K562 (cell line): ENCODE results near the gene CLCN5. TPM values are rescaled to one million over a fixed set of nuclear protein-coding genes. Genes with fewer than 3 reads are reported as not detected.

Source experiments
- ATAC-seq: fragments of 200-7000 bp; cut with Tn5 transposase; 3 replicates; pipeline ENCODE4 v1.9.1; 2020; ENCODE audit warnings: moderate library complexity
- BruUV-seq: library from RNA; stranded (reverse); fragments of 400-500 nt; replicated peaks from 2 replicates; lab custom pipeline; 2021; lab: Mats Ljungman, UMichigan
- CTCF ChIA-PET: fragments of 300-600 bp; formaldehyde crosslinking; extraction: SDS; loops from one replicate; lab custom pipeline; 2021; ENCODE audit warnings: low intra/inter-chr PET ratio; lab: Yijun Ruan, JAX
- POLR2A ChIA-PET: fragments of 300-600, 350-650 bp; sonication (Branson Sonifier 250); formaldehyde crosslinking; extraction: SDS; loops from one replicate; lab custom pipeline; 2021; ENCODE audit warnings: antibody characterized with exemption, inconsistent platforms; lab: Yijun Ruan, JAX
- DNase-seq, 4 experiments: peaks; one replicate each; pipeline versions ENCODE4 v3.0.0 to v3.0.0-alpha.2; 2011 to 2018; ENCODE audit warnings: low spot score in 3 of 4, mixed read lengths in 3 of 4; ENCODE audit errors: extremely low read depth in 1 of 4
- FAIRE-seq: peaks from 2 replicates; lab custom pipeline; 2011; peaks lifted over from hg19 to GRCh38; lab: Jason Lieb, UNC
- H2AFZ ChIP-seq: 2 replicates; pipeline ENCODE4 v1.6.0; 2011; ENCODE audit warnings: low read depth, low read length, control low read depth, inconsistent platforms
- H3K27ac ChIP-seq: fragments of 200-600 bp; 3 replicates; pipeline ENCODE4 v1.8.0; 2011; ENCODE audit warnings: low read depth, mild to moderate bottlenecking, control low read depth, inconsistent platforms, low read length, moderate library complexity, mixed read lengths; ENCODE audit errors: extremely low read depth
- H3K27me3 ChIP-seq, 2 experiments: fragments of 300-600 bp in 1 of 2; 2 replicates in 1 of 2; 3 replicates in 1 of 2; pipeline versions ENCODE4 v1.6.0 to v1.8.0; 2011; ENCODE audit warnings: inconsistent platforms in 2 of 2, low read length in 2 of 2, mild to moderate bottlenecking in 1 of 2, mixed read lengths in 1 of 2, moderate library complexity in 1 of 2; ENCODE audit not compliant: control insufficient read depth in 2 of 2, insufficient read depth in 2 of 2
- H3K36me3 ChIP-seq: fragments of 300-600 bp; 3 replicates; pipeline ENCODE4 v1.8.0; 2011; ENCODE audit warnings: mild to moderate bottlenecking, low read length, inconsistent platforms; ENCODE audit not compliant: control insufficient read depth, insufficient read depth
- H3K4me1 ChIP-seq, 2 experiments: fragments of 200-600 bp in 1 of 2; replicated peaks in 1 of 2; 2 replicates in 1 of 2; 3 replicates in 1 of 2; pipeline versions ENCODE4 v1.5.1 to v1.8.0; 2011; ENCODE audit warnings: inconsistent platforms in 2 of 2, low read length in 2 of 2, mild to moderate bottlenecking in 1 of 2, mixed read lengths in 1 of 2, moderate library complexity in 1 of 2; ENCODE audit not compliant: control insufficient read depth in 2 of 2, insufficient read depth in 2 of 2
- H3K4me2 ChIP-seq: 2 replicates; pipeline ENCODE4 v1.6.1; 2011; ENCODE audit warnings: low read length, control low read depth, inconsistent platforms, mixed read lengths; ENCODE audit not compliant: insufficient read depth
- H3K4me3 ChIP-seq: fragments of 200-600 bp; sonication (generic), shearing (Covaris generic); 2 replicates; pipeline ENCODE4 v1.5.1; 2016; ENCODE audit warnings: control low read depth, inconsistent platforms
- H3K79me2 ChIP-seq: fragments of 200-600 bp; 3 replicates; pipeline ENCODE4 v1.8.0; 2011; ENCODE audit warnings: low read length, inconsistent platforms; ENCODE audit not compliant: control insufficient read depth, insufficient read depth
- H3K9ac ChIP-seq, 2 experiments: 2 replicates each; pipeline versions ENCODE4 v1.6.0 to v1.6.1; 2011; ENCODE audit warnings: low read depth in 2 of 2, low read length in 2 of 2, control low read depth in 1 of 2, inconsistent platforms in 1 of 2, mild to moderate bottlenecking in 1 of 2, mixed read lengths in 1 of 2; ENCODE audit not compliant: insufficient read depth in 1 of 2
- H3K9me1 ChIP-seq: one replicate; pipeline ENCODE4 v1.6.0; 2011; ENCODE audit warnings: inconsistent platforms, mild to moderate bottlenecking, low read length, moderate library complexity; ENCODE audit not compliant: control insufficient read depth, insufficient read depth
- H3K9me3 ChIP-seq: replicated peaks from 2 replicates; pipeline ENCODE4 v1.5.1; 2011; ENCODE audit warnings: low read depth, low read length, inconsistent platforms; ENCODE audit not compliant: control insufficient read depth, insufficient read depth
- H4K20me1 ChIP-seq: replicated peaks from 2 replicates; pipeline ENCODE4 v1.6.1; 2011; ENCODE audit warnings: low read length, inconsistent platforms, mixed read lengths; ENCODE audit not compliant: control insufficient read depth, insufficient read depth
- ARID3A ChIP-seq: IDR thresholded peaks from 2 replicates; pipeline ENCODE4 v1.6.1; 2012; ENCODE audit warnings: low read depth, low read length, improper control_type of control experiment, borderline replicate concordance
- CTCF ChIP-seq, 3 experiments: IDR thresholded peaks in 2 of 3; conservative IDR thresholded peaks in 1 of 3; 2 replicates each; pipeline ENCODE4 v1.5.1; 2011 to 2012; ENCODE audit warnings: low read length in 3 of 3, mild to moderate bottlenecking in 3 of 3, control low read depth in 2 of 3, improper control_type of control experiment in 1 of 3, inconsistent platforms in 1 of 3, low read depth in 1 of 3, mixed read lengths in 1 of 3, moderate library complexity in 1 of 3; ENCODE audit not compliant: insufficient read depth in 2 of 3
- HES1 ChIP-seq: fragments of 450-650 bp; IDR thresholded peaks from 2 replicates; pipeline ENCODE4 v1.6.1; 2016; ENCODE audit warnings: low read depth, mild to moderate bottlenecking, moderate library complexity
- HLTF ChIP-seq: fragments of 450-650 bp; IDR thresholded peaks from 2 replicates; pipeline ENCODE4 v1.6.1; 2016
- JUNB ChIP-seq: fragments of 450-650 bp; formaldehyde crosslinking; conservative IDR thresholded peaks from 2 replicates; pipeline ENCODE4 v1.4.0; 2020; ENCODE audit warnings: mild to moderate bottlenecking
- PRPF4 ChIP-seq: fragments of 200-400 bp; formaldehyde crosslinking; IDR thresholded peaks from one replicate; pipeline ENCODE4 v1.6.1; 2017; ENCODE audit warnings: low read length, low read depth, mild to moderate bottlenecking; ENCODE audit not compliant: insufficient read depth, poor library complexity, severe bottlenecking
- RAD21 ChIP-seq, 2 experiments: fragments of 250-450 bp in 1 of 2; fragments of 450-650 bp in 1 of 2; sonication (Bioruptor Pico) in 1 of 2; formaldehyde crosslinking in 1 of 2; IDR thresholded peaks in 1 of 2; conservative IDR thresholded peaks in 1 of 2; 2 replicates each; pipeline versions ENCODE4 v1.4.0 to v1.8.0; 2020 to 2022; ENCODE audit warnings: mild to moderate bottlenecking in 2 of 2, moderate library complexity in 1 of 2
- SMC3 ChIP-seq: conservative IDR thresholded peaks from 2 replicates; pipeline ENCODE4 v1.6.1; 2011; ENCODE audit warnings: low read depth, low read length, improper control_type of control experiment; ENCODE audit not compliant: insufficient read depth
- SP1 ChIP-seq: sonication (generic); formaldehyde crosslinking; IDR thresholded peaks from 2 replicates; pipeline ENCODE4 v1.8.1; 2022; ENCODE audit warnings: mild to moderate bottlenecking, missing genetic modification reagents
- ZNF121 ChIP-seq: sonication (generic); formaldehyde crosslinking; conservative IDR thresholded peaks from 2 replicates; pipeline ENCODE4 v1.8.0; 2022; ENCODE audit warnings: missing genetic modification reagents
- WGBS: fragments of 100-300 bp; shearing (Covaris generic); methylation state at CpG from one replicate; pipeline ENCODE4 v1.1.6; 2016; ENCODE audit warnings: low coverage, mixed read lengths; ENCODE audit not compliant: insufficient coverage; ENCODE audit errors: missing lambda C conversion rate; 5-methylcytosine and 5-hydroxymethylcytosine counted together
- in situ Hi-C: fragments of 300-500 bp; cut with MboI; formaldehyde crosslinking; loops from 4 replicates; pipeline ENCODE4 v1.15.0; 2018; ENCODE audit warnings: inconsistent platforms, mixed read lengths
- intact Hi-C: fragments of 100-400 bp; cut with micrococcal nuclease; formaldehyde crosslinking; loops from 2 replicates; pipeline ENCODE4 v1.14.2; 2022
- polyA plus RNA-seq, 8 experiments: library from polyadenylated mRNA; depleted of rRNA in 4 of 8; stranded (reverse) in 5 of 8; unstranded in 3 of 8; fragments of >200 nt; fragmentation: Nextera tagmentation in 2 of 8; fragmentation: Illumina TruSeq in 1 of 8; extraction: Ambion mirVana in 2 of 8; extraction: Trizol in 1 of 8; gene quantifications; 2 replicates each; pipeline versions ENCODE4 v1.2.1 to v1.2.3, GENCODE V29; 2011 to 2014; ENCODE audit warnings: inconsistent platforms in 1 of 8, missing spikeins in 1 of 8
- total RNA-seq, 7 experiments: library from RNA; depleted of rRNA in 6 of 7; stranded (reverse); fragments of >200 nt in 6 of 7; fragmentation: Illumina TruSeq in 2 of 7; extraction: Trizol in 2 of 7; gene quantifications; 2 replicates each; pipeline versions ENCODE4 v1.2.1 to v1.2.3, GENCODE V29; 2011 to 2021; ENCODE audit warnings: low replicate concordance in 1 of 7

Gene CLCN5
- total and polyA plus RNA-seq, 9 of the 15 experiments (the other 6 are each of a cell fraction or from before 2014, with no cell fraction given): 0.94 to 11.8 (median 7.1) TPM

- Histone ChIP-seq H4K20me1 (no peaks in the 10 kb centered on the region), H3K36me3 (no peaks in the 10 kb centered on the region), H3K9me3 (no peaks in the 10 kb centered on the region), H3K4me3 (no peak overlapping the region), H3K79me2 (peaks cover 15% of the 10 kb centered on the region; the same call in 2 of the 3 replicates), H3K9ac (no peak overlapping the region), H3K27ac (no peak overlapping the region), H3K27me3 (peaks cover 0 to 7% of the 10 kb centered on the region in 2 experiments; a peak in 1 of 5 replicates), H2AFZ (0 out of 2 replicates have a peak overlapping the region, but pooled peaks have one; percentile 26), H3K4me1 (peaks cover 0 to 21% of the 10 kb centered on the region in 2 experiments; a peak in 4 of 5 replicates), H3K9me1 (no peaks in the 10 kb centered on the region), H3K4me2 (no peak overlapping the region)
- intact Hi-C loops (loop anchor here (1.0 kb wide), 1 partner anchor 36 kb away; no protein-coding TSS in a partner anchor), in situ Hi-C loops (no loop called here)
- no TSS peak for BruUV-seq
- ChIA-PET CTCF (interaction anchor here (1.0 to 1.6 kb wide), 3 partner anchors 8 to 36 kb away, joined by 4 to 10 read pairs (median 8); no protein-coding TSS in a partner anchor), POLR2A (interaction anchor here (0.5 to 1.0 kb wide), 2 partner anchors 10 to 12 kb away, joined by 3 read pairs; no protein-coding TSS in a partner anchor)
- WGBS: 0% methylated on average over 3 of the region's 3 CpGs
- ATAC-seq: no peak
- peak; percentile 70 for FAIRE-seq
- peak; percentile 38 to 56 (median 44) for DNase-seq
- TF ChIP-seq ZNF121 (no peak), PRPF4 (no peak), JUNB (CRISPR knock-in tag) (no peak), RAD21 (CRISPR knock-in tag; conservative IDR thresholded peaks at IDR 0.05 in 1 of 2, IDR thresholded peaks at IDR 0.05 in 1 of 2) (peak; percentile 59), CTCF (IDR thresholded peaks at IDR 0.05 in 2 of 3, conservative IDR thresholded peaks at IDR 0.05 in 1 of 3; ENCODE audit: insufficient read depth in 2 of 3, low read depth in 1 of 3, low read length in 3 of 3) (peak; percentile 40 to 60 (median 57); a peak in 5 of 6 replicates), SP1 (CRISPR knock-in tag) (no peak), HLTF (no peak), HES1 (no peak), SMC3 (0 out of 2 replicates have a peak, but pooled peaks have one; percentile 11), ARID3A (peak; percentile 79)
Measured at GRCh38 chrX:49876750-49877149, 45.6 kb upstream of the CLCN5 start.
